GM19023 (cell line): ENCODE measurements around the gene RAP1A.

ENCODE experiments used
- ATAC-seq: cut with Tn5 transposase; IDR thresholded peaks from one replicate; pipeline ENCODE4 v1.9.1; 2021; ENCODE audit warnings: mild to moderate bottlenecking, moderate library complexity; ENCODE audit not compliant: unreplicated experiment

The RAP1A gene

DNA sequence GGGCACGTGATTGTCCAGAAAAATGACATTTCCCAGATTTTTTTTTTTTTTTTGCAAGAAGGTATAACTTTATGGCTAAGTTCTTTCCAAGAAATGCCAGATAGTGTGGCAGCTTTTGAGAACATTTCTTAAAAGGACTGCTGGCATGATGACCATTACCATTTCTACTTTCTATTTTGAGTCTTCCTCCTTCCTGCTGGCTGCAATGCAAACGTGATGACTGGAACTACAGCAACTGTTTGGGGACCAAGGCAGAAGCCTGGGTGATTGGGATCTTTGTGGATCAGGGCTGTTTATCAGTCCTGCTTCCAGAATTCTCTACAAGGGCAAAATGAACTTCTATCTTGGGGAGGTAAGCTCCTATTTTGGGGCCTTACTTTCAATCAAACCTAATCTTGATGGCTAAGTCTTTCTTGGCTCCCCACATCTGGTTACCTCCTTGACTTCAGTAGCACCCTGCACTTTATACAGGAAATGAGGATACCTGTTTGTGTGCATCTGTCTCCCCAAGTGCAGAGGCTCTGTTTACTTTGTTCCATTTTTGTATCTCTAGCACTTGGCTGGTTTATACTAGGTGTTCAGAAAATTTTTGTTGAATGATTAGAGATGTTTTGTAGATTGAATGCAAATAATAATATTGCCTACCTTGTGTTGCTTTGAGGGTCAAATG lies 132.5 kb downstream of the RAP1A start:
- no peak for ATAC-seq

DNA sequence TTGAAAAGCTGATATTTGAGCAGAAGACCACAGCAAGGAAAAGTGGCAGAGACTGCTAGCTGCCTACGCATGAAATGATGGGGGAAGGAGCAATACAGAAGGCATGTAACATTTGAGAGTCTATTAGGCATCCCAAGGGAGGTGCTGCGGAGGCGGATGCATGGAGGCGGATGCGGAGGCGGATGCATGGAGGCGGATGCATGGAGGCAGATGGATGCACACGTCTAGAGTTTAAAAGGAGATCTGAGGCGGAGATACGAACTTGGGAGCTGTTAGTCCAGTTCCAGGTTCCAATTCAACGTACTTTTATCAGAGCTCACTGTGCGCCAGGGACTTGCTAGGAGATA lies 135.4 kb downstream of the RAP1A start:
- ATAC-seq: peak; percentile 5

DNA sequence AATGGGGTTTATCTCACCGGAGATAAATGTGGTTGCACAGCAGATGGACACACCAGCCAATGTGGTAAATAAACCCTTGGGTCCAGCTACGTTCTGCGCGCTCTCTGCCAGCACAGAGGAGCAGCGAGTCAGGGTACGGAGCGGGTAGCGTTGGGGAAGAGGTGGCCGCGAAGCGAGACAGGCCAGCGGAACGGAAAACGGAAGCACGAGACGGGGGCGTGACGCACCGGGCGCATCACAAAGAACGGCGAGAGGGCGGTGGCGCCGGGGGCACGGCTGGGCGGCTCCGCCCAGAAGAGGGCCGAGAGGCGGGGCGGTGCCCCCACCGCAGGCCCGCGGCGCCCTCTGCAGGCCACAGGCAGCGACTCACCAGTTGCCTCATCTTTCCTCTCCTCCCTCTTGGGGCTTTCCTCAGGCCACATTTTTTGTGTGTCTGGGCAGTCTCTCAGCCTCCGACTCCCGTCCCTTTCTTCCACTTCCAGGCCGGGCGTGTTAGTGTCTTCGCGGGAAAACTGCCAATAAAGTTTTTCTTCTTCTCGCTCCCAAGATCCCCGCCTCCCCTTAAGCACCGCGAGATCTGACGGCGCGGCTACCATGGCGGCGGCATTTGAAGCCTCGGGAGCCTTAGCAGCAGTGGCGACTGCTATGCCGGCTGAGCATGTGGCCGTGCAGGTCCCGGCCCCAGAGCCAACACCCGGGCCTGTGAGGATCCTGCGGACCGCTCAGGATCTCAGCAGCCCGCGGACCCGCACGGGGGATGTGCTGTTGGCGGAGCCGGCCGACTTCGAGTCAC lies 135.9 kb downstream of the RAP1A start, which contains the start of gene DDX20:
Gene DDX20, plus strand, starts transcription at position 571 of the 793 bp plus-strand sequence. Its CDS starts 24 bp downstream, at position 595.
- peak; percentile 89 for ATAC-seq

DNA sequence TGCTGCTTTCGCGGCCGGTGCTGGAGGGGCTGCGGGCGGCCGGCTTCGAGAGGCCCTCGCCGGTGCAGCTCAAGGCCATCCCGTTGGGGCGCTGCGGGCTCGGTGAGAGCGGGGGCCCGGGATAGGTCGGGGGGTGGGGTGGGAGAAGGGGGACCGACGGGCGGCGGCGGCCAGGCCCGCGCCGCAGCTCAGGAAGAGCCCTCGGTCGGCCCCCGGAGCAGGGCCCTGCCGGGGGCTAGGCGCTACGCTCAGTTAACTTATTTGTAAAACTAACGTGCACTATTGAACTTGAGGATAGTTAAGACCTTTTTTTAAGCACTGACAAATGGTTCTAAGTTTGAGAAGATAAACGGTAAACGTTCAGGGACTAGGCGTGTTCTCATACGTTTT lies 136.5 kb downstream of the RAP1A start:
- peak; percentile 18 for ATAC-seq

DNA sequence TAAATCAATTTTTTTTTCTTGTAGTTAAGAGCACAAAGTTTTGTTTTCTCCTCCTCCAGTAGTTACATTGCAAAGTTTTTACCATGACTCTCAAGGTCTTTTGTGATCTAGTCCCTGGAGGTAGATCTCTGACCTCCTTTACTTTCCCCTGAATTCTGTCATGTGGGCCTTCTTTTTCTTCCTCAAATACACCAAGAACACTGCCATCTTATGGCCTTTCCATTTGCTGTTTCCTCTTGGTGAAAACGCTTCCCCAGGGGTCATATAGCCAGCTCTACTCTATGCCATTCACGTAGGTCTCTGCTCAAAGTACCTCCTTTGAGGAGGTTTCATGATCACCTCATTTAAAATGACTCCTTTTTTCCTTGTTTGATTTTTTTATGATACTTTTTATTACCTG lies 138.8 kb downstream of the RAP1A start:
- no peak for ATAC-seq

DNA sequence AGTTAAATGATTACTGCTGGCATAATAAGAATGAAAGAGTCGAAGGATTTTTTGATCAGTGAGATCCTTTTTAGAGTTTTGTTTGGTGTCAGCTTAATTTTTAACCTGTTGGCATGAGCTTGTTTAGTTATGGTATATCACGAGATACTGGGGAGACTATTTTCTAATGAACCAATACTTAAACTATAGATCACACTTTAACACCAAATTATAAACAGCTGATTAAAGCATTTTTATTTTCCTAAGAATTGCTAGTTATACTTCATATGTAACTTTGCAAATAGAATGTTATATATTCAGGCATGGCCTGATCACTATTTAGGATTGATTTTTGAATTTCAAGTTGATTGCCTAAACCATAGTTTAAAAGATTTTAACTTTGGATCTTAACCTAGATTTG lies 142.1 kb downstream of the RAP1A start:
- ATAC-seq: no peak

DNA sequence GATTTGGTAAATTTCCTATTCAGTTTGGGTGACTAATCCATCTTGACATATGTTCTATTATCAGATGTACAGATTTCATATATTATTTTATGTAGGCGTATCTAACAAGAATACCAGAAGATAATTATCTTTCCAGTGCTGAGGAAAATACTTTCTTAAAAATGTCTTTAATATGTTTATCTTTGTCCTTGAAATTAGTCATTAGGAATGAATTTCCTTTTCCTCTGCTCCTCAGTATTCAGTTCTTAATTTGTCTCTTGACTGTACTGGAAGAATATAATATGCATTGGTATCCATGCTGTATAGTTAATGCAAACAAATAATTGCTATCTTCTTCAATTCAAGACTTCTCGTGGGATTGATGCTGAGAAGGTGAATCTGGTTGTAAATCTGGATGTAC lies 142.7 kb downstream of the RAP1A start:
- no peak for ATAC-seq
